Amniotic epithelial cell (primary cell): ENCODE results near the gene SACS.
"Not testable (repeated sequence)": the region's sequence is repeated elsewhere in the genome, so short reads cannot be mapped to it uniquely, and the experiment has no call there.

ENCODE experiments used
- DNase-seq: peaks from one replicate; pipeline ENCODE4 v3.0.0-alpha.2; 2010; ENCODE audit warnings: low read depth

The SACS gene

DNA sequence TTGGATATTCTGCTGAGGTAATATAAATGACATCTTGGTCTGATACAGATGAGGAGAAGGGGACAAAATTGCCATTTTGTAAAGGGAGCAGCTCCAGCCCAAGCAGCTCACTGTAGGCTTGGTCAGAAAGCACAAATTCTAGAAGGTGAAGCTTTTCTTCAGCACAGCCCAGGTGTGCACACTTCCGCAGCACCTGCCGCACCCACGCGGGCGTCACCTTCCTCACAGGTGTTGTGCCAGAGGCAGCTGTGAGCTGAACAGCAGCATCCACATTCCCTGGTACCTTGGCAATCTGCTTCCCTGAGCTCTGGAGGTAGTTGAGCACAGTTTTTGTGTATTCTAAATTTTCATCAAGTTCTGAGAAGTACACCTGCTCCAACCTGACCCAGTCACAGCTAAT is 79.0 kb downstream of the SACS start:
- DNase-seq: no peak

DNA sequence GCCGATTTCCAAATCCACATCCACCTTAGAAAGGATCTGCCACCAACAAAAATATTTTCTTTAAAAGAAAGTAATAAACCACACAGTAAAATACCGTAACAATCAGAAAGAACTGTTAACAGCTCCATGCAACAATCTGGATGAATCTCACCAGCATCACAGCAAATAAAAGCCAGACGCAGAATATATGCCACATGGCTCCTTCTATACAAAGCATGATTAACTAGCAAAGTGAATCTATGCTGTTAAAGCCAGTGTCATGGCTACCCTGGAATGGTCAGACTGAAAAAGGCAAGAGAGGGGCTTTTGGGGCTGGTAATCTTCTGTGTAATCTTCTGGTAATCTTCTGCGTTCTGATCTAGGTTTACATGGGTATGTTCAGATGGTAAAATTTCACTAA is 81.3 kb downstream of the SACS start:
- DNase-seq: no peak

DNA sequence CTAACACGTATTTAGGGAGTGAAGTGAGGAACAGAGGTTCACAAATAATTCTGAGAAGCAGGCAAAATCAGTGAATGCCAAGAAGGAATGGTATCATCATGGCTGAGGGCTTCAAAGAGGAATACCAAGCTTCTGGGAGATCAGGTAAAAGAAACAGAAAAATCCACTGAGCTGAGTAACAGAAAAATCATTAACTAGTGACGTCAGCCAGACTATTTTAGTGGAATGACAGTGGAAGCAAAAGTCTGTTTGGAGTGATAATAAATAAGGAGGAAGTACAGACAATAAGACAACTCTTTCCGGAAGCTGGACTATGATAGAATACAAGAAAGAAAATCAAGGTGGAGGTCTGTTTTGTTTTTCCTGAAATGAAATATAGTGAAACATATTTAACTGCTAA is 83.5 kb downstream of the SACS start:
- peak; percentile 27 for DNase-seq

DNA sequence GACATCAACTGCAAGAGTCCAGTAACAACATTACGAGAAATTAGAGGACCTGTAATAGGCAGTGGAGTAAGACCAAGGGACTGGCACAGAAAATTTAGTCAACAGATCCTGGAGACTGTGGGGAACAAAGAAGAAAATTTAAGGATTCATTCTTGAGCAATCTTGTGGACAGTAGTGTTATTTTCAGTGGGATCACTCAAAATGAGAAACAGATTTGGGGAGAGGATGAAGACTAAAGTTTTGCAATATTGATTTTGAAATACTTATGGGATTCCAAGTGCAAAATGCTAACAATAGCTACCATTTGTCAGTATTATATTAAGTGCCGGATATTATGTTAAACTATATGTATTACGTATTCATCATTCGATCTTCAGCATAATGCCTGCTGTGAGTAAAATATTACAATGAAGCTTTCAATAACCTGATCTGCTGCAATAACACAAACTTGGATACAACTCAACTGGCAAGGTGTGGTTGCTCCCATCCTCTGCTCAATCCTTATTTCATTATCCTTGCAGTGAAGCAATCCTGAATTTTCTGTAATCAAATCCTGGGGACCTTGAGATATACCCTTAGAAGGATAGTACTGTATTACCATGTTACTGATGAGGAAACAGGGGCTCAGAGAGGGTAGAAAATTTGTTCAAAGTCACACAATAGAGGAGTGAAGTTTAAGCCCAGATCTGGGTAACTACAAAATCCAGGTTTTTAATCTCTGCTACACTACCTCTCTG is 84.2 kb downstream of the SACS start:
- DNase-seq: no peak

DNA sequence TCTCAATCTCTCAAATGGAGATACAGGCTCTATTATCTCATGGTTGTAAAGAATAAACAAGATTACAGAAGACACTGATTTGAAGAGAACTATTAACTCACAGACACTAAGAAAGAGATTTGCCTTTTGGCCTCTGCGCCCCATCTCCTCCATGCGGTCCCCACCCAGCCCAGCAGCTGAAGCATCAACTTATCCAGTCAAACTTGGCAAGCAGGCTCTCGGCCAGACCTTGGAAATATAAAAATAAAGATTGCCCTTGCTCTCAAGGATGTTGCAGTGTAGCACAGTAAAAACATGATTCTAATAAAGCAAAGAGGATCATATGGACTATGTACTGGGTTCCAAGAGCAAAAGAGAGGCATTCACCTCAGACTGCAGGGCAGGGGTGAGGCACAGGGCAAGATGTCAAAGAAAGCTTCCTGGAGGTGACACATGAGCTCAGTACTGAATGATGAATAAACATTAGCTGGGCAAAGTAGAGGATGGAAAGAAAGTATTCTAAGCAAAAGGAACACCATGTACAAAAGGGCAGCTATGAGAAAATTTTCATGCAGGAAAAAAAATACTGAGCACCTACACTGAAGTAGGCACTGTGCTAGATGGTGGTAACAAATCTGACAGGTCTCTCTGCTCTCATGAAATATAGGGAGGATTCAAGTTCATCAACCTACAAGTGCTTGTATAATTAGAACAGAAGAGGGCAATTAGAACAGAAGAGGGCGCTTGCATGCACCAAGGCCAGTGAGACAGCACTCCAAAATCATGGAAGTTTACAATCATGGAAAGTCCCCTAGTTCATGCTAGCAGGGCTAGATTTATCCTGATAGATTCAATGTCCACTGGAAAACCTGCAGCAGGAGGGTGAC is 85.0 kb downstream of the SACS start:
- no peak for DNase-seq

DNA sequence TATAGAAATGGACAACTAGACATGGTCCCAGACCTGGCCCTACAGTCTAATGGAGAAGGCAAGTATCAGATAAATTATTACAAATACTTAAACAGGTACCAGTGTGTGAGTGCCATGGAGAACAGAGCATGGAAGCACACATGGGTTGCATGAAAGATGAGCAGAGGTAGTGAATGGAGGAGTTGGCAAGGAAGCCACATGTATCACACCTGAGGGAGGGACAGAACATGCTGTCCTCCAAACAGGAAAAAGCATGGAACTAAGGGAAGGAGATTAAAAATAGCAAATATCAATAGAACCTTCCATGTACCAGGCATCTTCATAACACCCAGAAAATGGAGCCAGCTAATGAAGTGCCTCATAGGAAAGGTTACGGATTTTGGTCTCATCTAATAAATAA is 85.9 kb downstream of the SACS start:
- DNase-seq: no peak

DNA sequence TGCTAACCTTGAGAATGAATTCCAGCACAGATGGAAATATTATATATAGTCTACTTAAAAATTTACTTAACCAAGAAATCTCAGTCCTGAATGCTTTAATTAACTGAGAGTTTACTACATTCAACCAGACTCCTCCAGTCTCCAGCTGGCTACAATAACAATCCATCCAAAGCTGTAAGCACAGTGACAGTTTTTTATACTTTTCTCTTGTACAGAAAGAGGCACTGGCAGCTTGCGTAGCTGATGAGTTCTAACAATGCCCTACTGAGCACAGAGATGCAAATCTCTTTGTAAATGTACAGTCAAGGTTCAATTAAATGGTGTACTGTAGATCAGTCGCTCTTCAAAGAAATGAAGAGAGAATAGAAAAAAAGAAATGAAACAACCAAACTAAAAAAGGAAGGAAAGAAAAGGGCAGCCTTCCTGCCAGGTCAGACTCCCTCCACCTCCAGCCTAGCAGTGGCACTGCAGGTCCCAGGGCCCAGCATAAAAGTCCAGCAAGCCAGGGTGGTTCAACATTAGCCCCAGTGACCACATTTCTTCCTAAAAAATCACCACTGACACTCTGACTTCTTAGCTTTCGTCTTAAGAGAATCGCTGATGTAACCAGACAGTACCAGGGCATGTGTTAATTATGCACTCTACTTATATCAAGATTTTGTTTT is 88.4 kb downstream of the SACS start:
- no peak for DNase-seq

DNA sequence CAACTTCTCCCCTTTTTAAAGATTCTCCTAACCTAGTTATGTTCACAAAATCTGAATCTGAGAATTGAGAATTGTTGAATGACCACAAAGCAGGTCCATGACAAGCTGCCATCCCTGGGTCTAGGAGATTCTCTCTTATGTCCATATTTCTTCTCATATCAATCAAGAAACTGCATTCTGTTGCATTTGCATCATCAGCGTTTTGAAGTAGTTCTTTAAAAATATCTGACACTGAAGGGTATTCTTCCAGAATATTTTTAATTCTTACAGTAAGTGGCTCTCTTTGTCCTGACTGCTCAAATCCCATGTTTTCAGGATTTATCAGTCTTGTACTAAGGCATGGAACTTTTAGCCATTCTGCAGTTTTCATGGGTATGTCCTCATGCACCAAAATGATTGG is 94.3 kb downstream of the SACS start:
- no peak for DNase-seq

DNA sequence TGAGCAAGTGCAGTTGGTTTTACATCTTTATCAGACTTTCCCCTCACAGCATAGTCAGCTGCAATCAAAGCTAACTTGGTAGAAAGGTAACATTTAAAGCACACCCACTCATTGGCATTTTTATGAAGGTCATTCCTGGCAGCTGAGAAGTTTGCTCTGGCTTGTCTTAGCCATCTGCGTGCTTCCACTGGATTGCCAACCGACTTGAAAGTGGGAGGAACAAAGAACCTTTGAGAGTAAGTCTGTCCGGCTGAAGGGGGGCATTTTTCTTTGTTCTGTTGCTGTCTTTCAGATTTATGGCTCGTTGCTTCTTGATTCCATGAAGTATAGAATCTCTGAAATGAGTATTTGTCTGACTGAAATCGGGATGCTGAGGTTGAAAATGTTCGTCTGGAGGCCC is 103.1 kb downstream of the SACS start:
- DNase-seq: no peak

DNA sequence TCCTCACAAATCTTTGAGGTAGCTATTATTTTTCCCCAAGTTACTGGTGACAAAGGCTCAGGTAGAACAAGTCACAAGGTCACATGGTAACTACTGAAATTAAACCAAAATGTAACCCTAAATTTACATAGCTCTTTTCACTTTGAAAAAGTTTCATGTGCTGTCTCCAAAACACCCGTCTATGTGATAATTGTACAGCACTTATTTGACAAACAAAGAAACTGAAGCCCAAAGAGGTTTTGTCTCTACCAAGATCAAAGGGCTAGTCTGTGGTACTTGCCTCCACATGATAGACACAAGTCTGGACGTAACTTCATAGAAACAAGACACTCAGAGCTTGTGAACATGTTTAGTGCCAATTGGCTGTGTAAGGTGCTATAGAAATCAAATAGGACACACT is 108.3 kb downstream of the SACS start:
- no peak for DNase-seq

DNA sequence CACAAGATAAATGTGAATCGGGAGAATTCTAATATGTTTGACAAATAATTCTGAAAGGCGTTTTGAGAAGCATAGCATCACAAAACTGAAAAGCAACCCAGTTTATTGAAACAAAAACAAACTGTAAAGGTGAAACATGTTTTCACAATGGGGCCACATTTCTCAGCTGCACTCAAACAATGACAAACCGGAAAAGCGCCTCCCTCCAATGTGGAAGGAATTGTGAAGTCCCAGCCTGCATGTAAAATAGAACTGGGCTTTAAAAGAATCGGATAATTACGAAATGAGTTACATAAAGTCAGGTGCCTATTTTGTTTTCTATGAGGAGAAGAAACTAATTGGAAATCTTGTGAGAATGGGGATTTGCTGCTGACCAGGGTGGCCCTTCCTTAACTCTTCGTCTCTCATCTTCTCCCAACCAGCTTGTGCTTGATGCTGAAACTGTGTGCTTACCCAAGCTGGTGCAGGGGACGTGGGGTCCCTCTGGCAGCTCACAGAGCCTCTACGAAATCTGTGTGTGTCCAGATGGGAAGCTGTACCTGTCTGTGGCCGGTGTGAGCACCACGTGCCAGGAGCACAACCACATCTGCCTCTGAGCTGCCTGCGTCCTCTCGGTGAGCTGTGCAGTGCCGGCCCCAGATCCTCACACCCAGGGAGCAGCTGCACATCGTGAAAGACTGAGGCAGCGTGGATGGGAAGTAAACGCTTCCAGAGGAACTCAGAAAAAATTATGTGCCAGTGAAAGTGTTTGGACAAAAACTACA is 109.4 kb downstream of the SACS start:
- DNase-seq: no peak

DNA sequence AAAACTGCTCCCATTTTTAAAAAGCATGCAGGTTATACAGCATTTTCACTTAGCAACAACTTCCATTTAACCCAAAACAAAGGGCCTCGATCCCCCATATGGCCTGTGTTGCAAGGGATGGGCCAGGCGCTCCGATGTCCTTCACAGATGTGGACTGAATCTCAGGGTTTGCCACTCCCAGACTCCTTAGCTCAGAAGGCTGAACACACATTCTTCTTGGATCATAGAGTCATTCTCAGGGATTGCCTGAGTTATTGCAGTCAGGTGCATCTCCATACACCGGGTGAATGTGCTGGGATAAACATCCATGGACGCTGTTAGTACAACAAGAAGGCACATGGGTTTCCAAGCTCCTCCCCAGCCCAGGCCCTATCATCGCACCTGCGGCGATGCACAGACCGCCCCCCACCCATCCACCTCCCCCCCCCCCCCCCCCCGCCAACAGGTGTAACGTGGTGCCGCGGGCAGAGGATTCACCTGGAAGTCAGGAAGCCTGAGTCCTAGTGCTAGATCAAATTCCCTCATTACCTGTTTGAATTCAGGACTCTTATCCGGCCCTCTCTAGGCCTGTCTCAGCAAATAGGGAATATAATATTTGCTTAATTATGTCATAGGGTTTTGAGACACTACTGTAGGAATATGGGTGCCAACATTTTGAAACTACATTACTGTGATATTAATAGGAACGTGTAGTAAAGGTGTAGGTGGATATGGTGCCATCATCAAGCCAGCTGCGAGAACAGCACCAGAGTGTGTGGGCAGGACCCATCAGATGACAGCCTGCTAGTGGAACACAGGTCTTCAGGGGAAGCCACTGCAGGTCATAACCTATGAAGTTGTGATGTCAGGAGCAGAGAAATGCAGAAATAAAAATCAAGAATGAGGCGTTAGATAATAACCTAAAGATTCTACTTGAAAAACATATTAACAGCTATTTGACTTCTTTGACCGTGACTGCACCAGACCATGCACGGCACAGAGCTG is 110.9 kb downstream of the SACS start:
- peak; percentile 36 for DNase-seq

DNA sequence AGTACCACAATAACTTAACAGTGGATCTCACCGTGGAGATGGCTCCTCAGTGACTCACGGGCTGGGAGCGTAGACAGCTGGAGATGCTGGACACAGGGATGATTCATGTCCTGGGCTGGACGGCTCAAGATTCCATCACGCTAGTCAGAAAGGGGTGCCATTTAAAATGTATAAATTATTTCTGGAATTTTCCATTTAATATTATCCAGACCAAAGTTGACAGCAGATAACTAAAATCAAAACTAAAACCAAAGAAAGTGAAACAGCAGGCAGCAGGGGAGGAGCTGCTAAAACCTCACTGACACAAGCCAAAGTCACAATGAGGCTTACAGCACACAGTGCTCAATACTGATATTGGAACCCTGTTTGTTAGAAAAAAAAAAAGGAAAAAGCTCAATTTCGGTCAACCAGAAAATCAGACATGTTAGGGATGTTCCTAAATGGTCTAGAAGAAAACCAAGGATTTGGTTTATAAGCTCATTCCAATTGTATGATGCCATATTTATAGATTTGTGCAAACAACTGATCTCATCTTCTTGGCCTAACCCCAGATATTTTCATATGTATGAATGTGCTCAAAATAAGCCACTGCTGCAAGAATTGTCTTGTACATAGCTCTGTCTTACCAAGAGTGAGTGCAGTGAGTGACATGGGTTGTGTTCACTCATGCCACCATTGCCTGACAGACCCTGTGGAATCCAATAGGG is 111.8 kb downstream of the SACS start:
- peak; percentile 94 for DNase-seq

DNA sequence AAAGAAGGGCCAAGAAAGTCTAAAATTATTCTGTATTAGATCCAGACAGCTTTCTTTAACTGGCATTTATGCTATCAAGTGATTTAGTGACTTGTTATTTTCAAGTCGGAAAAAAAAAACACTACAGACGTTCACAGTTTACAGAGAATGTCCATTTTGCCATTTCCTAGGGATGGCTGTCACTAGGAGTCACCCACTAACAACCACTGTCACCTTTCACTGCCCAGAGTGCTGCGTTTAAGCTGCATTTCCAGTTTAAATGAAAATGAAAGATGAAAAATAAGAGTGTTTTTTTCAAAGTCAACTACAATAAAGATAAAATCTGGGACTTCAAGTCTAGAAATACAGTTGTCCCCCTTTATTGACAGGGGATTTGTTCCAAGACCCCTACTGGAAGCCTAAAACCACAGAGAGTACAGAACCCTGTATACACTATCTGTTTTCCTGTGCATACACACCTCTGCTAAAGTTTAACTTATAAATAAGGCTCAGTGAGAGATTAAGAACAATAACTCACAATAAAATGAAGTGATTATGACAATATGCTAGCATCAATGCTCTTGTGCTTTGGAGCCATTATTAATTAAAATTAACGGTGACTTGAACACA is 112.5 kb downstream of the SACS start:
- no peak for DNase-seq

DNA sequence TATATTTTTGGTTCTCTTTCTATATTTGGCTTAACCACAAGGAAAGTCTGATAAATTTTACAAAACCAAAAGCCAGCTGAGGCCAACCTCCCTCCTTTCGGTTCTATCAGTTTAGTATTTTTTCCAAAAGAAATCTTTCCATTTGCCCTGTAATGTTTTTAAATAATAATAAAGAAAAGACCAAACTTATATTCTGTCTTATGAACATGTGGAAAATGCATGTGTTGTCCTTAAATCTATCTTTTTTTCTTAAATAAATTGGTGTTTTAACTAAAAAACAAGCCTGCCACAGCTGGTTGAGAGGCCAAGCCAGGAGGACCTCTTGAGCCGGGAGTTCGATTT is 113.6 kb downstream of the SACS start:
- no peak for DNase-seq

DNA sequence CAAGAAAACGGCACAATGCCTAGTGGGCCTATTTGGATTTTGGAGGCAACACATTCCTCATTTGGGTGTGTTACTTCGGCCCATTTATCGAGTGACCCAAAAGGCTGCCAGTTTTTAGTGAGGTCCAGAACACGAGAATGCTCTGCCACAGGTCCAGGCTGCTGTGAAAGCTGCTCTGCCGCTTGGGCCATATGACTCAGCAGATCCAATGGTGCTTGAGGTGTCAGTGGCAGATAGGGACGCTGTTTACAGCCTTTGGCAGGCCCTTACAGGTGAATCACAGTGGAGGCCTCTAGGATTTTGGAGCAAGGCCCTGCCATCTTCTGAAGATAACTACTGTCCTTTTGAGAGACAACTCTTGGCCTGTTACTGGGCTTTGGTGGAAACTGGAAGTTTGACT is 118.7 kb downstream of the SACS start:
- DNase-seq: not testable (repeated sequence)

DNA sequence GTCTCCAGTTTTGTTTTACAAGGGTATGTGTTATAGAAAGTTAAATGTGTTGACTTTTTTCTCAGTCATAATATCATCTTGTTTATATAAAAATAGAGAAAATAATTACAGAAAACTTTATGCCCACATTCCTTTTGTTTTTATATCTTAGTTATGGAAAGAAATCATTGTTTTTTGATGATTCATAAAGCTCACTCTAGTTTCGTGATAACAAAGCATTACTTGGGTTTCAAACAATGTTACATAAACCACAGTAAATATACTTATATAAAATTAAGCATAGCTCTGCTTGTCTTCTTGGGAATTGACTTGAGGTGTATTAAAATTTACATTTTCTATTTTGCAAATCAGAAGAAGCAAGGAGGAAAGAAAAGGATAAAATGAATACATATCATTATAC is 140.9 kb downstream of the SACS start:
- DNase-seq: peak; percentile 51

DNA sequence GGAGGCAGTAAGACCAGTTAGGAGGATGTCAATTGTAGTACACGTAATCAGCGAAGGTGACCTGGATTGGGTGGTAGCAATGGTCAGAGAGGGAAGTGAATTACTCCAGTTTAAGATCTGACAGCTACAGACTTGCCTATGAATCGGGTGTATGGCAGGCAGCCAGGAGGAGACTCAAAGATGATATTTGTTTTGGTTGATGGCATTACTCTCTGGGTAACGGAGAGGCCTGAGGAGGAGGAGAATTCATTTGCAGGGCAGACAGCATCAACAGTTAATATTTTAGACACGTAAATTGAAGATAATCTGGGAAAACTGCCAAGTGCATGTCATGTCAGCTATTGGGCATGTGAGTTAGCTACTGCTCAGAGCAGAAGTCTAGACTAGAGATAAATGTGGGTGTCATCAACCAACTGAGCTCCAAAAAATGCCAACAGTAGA is 143.6 kb downstream of the SACS start:
- DNase-seq: peak; percentile 92

DNA sequence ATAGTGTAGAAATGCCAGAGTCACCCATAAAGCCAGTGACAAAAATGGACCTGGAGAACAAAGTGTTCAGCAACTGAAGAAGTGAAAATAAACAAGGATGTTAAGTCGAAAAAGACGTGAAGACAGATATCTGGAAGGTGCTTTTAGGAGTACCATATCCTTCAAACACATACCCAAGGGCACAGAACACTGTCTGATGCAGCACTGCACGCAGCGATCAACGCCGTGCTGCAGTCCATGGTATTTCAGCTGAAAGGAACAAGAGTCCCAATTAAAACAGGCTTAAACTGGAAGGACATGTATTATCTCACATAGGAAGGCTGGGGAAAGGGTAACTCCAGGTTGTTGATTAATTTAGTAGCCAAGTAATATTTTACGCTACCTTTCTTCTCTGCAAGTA is 144.5 kb downstream of the SACS start:
- DNase-seq: no peak

DNA sequence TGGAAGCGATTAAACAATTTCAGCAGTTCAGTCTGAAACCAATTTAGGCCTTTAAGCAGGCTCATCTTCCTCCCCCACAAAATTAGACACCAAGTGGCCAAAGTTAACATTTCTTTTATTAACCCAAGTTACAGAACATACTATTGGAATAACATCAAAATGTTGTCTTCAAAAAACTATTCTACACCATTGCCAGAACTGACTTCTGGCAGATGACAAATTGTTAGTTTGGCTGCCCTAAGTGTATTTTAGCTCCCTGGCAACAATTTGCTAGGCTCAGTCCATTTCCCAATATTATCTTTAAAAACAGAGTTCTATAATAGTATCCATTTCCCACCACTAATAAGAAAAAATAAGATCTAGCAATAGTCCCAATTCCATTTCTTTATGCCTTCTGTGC is 144.9 kb downstream of the SACS start:
- no peak for DNase-seq
